B cell (primary cell): ENCODE data around the gene NUB1. TPM values are rescaled to one million over a fixed set of nuclear protein-coding genes. Genes with fewer than 3 reads are reported as not detected.

ENCODE experiments used
- ATAC-seq: fragments of 200-7000 bp; cut with Tn5 transposase; one replicate; pipeline ENCODE4 v1.10.0; 2021; ENCODE audit warnings: low read depth, mild to moderate bottlenecking, moderate number of reproducible peaks, moderate library complexity
- CTCF ChIA-PET: fragments of 350-600 bp; sonication (Branson Sonifier 250); formaldehyde crosslinking; loops from one replicate; lab custom pipeline; 2021; ENCODE audit warnings: antibody characterized with exemption, inconsistent platforms; lab: Charles Lee
- POLR2A ChIA-PET: fragments of 350-600 bp; sonication (Branson Sonifier 250); formaldehyde crosslinking; loops from one replicate; lab custom pipeline; 2021; ENCODE audit warnings: antibody characterized with exemption; lab: Charles Lee
- DNase-seq: peaks from one replicate; pipeline ENCODE4 v3.0.0; 2013
- H2AFZ ChIP-seq: 2 replicates; pipeline ENCODE4 v1.6.1; 2012; ENCODE audit warnings: mild to moderate bottlenecking, low read depth, low read length; ENCODE audit not compliant: insufficient read depth, poor library complexity, severe bottlenecking
- H3K27ac ChIP-seq, 2 donors: 1 replicate in 1 of 2; 2 replicates in 1 of 2; pipeline ENCODE4 v1.5.1; 2012 to 2013; ENCODE audit warnings: low read length in 2 of 2, mild to moderate bottlenecking in 2 of 2, moderate library complexity in 1 of 2
- H3K27me3 ChIP-seq, 4 experiments: fragments of 200-600 bp in 1 of 4; sonication (generic) in 1 of 4; replicated peaks in 1 of 4; 1 replicate in 2 of 4; 2 replicates in 2 of 4; pipeline versions ENCODE4 v1.6.1 to v1.7.0; 2013 to 2016; ENCODE audit warnings: low read length in 3 of 4, mild to moderate bottlenecking in 2 of 4, mixed read lengths in 1 of 4, moderate library complexity in 1 of 4; ENCODE audit not compliant: insufficient read depth in 4 of 4, control insufficient read depth in 3 of 4; ENCODE audit errors: control extremely low read depth in 1 of 4
- H3K36me3 ChIP-seq, 2 experiments: replicated peaks in 1 of 2; 1 replicate in 1 of 2; 2 replicates in 1 of 2; pipeline versions ENCODE4 v1.6.1 to v1.7.1; 2013; ENCODE audit warnings: low read length in 1 of 2; ENCODE audit not compliant: insufficient read depth in 2 of 2, control insufficient read depth in 1 of 2; ENCODE audit errors: control extremely low read depth in 1 of 2, extremely low read depth in 1 of 2
- H3K4me1 ChIP-seq, 2 donors: fragments of 200-600 bp in 1 of 2; sonication (generic) in 1 of 2; 1 replicate in 1 of 2; 2 replicates in 1 of 2; pipeline versions ENCODE4 v1.5.1 to v1.6.1; 2013 to 2017; ENCODE audit warnings: low read length in 2 of 2; ENCODE audit not compliant: control insufficient read depth in 2 of 2, insufficient read depth in 2 of 2
- H3K4me2 ChIP-seq: replicated peaks from 2 replicates; pipeline ENCODE3; 2012; ENCODE audit warnings: mild to moderate bottlenecking, low read depth, low read length; ENCODE audit not compliant: poor library complexity, severe bottlenecking
- H3K4me3 ChIP-seq, 5 experiments: fragments of 200-600 bp in 1 of 5; sonication (generic) in 1 of 5; 1 replicate in 3 of 5; 2 replicates in 2 of 5; pipeline versions ENCODE4 v1.5.1 to v1.7.0; 2011 to 2016; ENCODE audit warnings: low read length in 4 of 5, mild to moderate bottlenecking in 4 of 5, low read depth in 2 of 5, control low read depth in 1 of 5, moderate library complexity in 1 of 5; ENCODE audit not compliant: insufficient read depth in 1 of 5; ENCODE audit errors: control extremely low read depth in 1 of 5, extremely low read depth in 1 of 5
- H3K79me2 ChIP-seq: fragments of 200-600 bp; sonication (generic); one replicate; pipeline ENCODE4 v1.6.0; 2016; ENCODE audit warnings: low read length; ENCODE audit not compliant: control insufficient read depth, insufficient read depth
- H3K9ac ChIP-seq: fragments of 200-600 bp; sonication (generic); 2 replicates; pipeline ENCODE4 v1.6.1; 2017; ENCODE audit warnings: mild to moderate bottlenecking, low read length, moderate library complexity
- H3K9me3 ChIP-seq, 3 donors: one replicate each; pipeline versions ENCODE4 v1.6.1 to v1.7.1; 2013; ENCODE audit warnings: low read length in 2 of 3; ENCODE audit not compliant: control insufficient read depth in 2 of 3, insufficient read depth in 1 of 3; ENCODE audit errors: control extremely low read depth in 1 of 3
- H4K20me1 ChIP-seq: 2 replicates; pipeline ENCODE4 v1.6.0; 2012; ENCODE audit warnings: mild to moderate bottlenecking, low read length; ENCODE audit not compliant: insufficient read depth, control insufficient read depth, poor library complexity, severe bottlenecking
- H3K27ac Mint-ChIP-seq: one replicate; pipeline ENCODE4 v1.8.0; 2021; ENCODE audit warnings: mixed read lengths
- H3K27me3 Mint-ChIP-seq: one replicate; pipeline ENCODE4 v1.8.0; 2021; ENCODE audit warnings: mixed read lengths
- H3K4me1 Mint-ChIP-seq: one replicate; pipeline ENCODE4 v1.8.0; 2021; ENCODE audit warnings: mixed read lengths
- H3K4me3 Mint-ChIP-seq: one replicate; pipeline ENCODE4 v1.8.0; 2021; ENCODE audit warnings: mixed read lengths
- H3K9me3 Mint-ChIP-seq: one replicate; pipeline ENCODE4 v1.8.0; 2022; ENCODE audit warnings: mixed read lengths; ENCODE audit not compliant: insufficient read depth
- CTCF ChIP-seq: fragments of 200-600 bp; IDR thresholded peaks from one replicate; pipeline ENCODE4 v1.8.0; 2022; ENCODE audit warnings: antibody characterized with exemption, mild to moderate bottlenecking
- EZH2 ChIP-seq: IDR thresholded peaks from 2 replicates; pipeline ENCODE4 v1.6.1; 2012; ENCODE audit warnings: borderline replicate concordance, low read depth, mild to moderate bottlenecking, moderate library complexity, low read length; ENCODE audit not compliant: insufficient read depth, poor library complexity, severe bottlenecking
- WGBS: methylation state at CpG from one replicate; pipeline ENCODE4 v1.1.5; 2013; ENCODE audit warnings: missing lambda C conversion rate; ENCODE audit not compliant: insufficient coverage; 5-methylcytosine and 5-hydroxymethylcytosine counted together
- intact Hi-C: fragments of 100-400 bp; cut with micrococcal nuclease; formaldehyde crosslinking; loops from one replicate; pipeline ENCODE4 v1.10.0; 2022
- polyA plus RNA-seq: library from polyadenylated mRNA; depleted of rRNA; stranded (reverse); fragments of >200 nt; gene quantifications from 2 replicates; pipeline ENCODE4 v1.2.3, GENCODE V29; 2012
- total RNA-seq, 2 donors: library from RNA; stranded (reverse); fragments of 120-200 nt in 1 of 2; gene quantifications; 1 replicate in 1 of 2; 2 replicates in 1 of 2; pipeline versions ENCODE4 v1.2.3 to v1.2.4, GENCODE V29; 2013 to 2022

Gene NUB1
- total and polyA plus RNA-seq, 2 donors (not counting 1 experiment from before 2014, with no cell fraction given), result 55.0 to 104 TPM

GRCh38 chr7:151361193-151361959, 19.8 kb downstream of the NUB1 start:
- no peak for DNase-seq
- Histone ChIP-seq H4K20me1 (peaks cover 5% of the 10 kb centered on the region), H3K79me2 (peaks cover 8% of the 10 kb centered on the region), H3K4me1 (no peaks in the 10 kb centered on the region), H2AFZ (no peak overlapping the region), H3K27me3 (no peaks in the 10 kb centered on the region), H3K4me3 (no peak overlapping the region), H3K4me2 (no peak overlapping the region), H3K9ac (no peak overlapping the region), H3K36me3 (peaks cover 8 to 47% of the 10 kb centered on the region in 2 experiments), H3K27ac (no peak overlapping the region), H3K9me3 (no peaks in the 10 kb centered on the region)
- Mint-ChIP-seq H3K4me1 (no peaks in the 10 kb centered on the region), H3K27ac (no peak overlapping the region), H3K9me3 (no peaks in the 10 kb centered on the region), H3K27me3 (no peaks in the 10 kb centered on the region), H3K4me3 (no peak overlapping the region)
- no peak for TF ChIP-seq CTCF
- no peak for TF ChIP-seq EZH2
- ATAC-seq, result no peak
- WGBS, result 93% methylated on average over 2 of the region's 3 CpGs
- ChIA-PET CTCF (interaction anchor here (13.4 kb wide), 1 partner anchor 87 kb away, joined by 230 read pairs; no protein-coding TSS in a partner anchor), POLR2A (no interaction called here)
- intact Hi-C loops, result no loop called here

GRCh38 chr7:151363182-151363581, 21.6 kb downstream of the NUB1 start:
- no peak overlapping the region for H3K27ac Mint-ChIP-seq
- WGBS, result no CpG with 5 or more reads among the region's 1 CpG
- DNase-seq, result no peak
- no peak overlapping the region for H2AFZ ChIP-seq
- POLR2A ChIA-PET, result no interaction called here
- no peak overlapping the region for H3K4me2 ChIP-seq
- no peaks in the 10 kb centered on the region for H3K9me3 Mint-ChIP-seq
- H3K27ac ChIP-seq, result no peak overlapping the region
- peaks cover 0 to 2% of the 10 kb centered on the region in 2 donors for H3K4me1 ChIP-seq
- no peak for ATAC-seq
- peaks cover 8 to 46% of the 10 kb centered on the region in 2 experiments for H3K36me3 ChIP-seq
- no peaks in the 10 kb centered on the region for H3K9me3 ChIP-seq
- no peaks in the 10 kb centered on the region for H4K20me1 ChIP-seq
- no peak overlapping the region for H3K4me3 ChIP-seq
- no peak overlapping the region for H3K4me3 Mint-ChIP-seq
- peaks cover 4% of the 10 kb centered on the region for H3K79me2 ChIP-seq
- TF ChIP-seq EZH2, result no peak
- no peak for TF ChIP-seq CTCF
- CTCF ChIA-PET, result interaction anchor here (1.2 to 13.4 kb wide), 4 partner anchors 43 to 85 kb away, joined by 3 to 230 read pairs (median 43); no protein-coding TSS in a partner anchor
- peaks cover 3% of the 10 kb centered on the region for H3K4me1 Mint-ChIP-seq
- H3K27me3 Mint-ChIP-seq, result no peaks in the 10 kb centered on the region
- intact Hi-C loops, result no loop called here
- no peak overlapping the region for H3K9ac ChIP-seq
- no peaks in the 10 kb centered on the region for H3K27me3 ChIP-seq
